Stimulated activated naive CD8-positive, alpha-beta T cell treated with anti-CD3 and anti-CD28 coated beads, Interleukin-15, amount 100 ng/mL, for 72 hours (primary cell): ENCODE results near the gene ANGPTL8.

Experiments used
- ATAC-seq: fragments of 150-1000 bp; cut with Tn5 transposase; 2 replicates; pipeline ENCODE4 v1.10.0; 2021; ENCODE audit warnings: mild to moderate bottlenecking, moderate library complexity
- DNase-seq, 2 donors: peaks; one replicate each; pipeline ENCODE4 v3.0.0; 2021 to 2022
- H3K27ac Mint-ChIP-seq, 2 donors: one replicate each; pipeline ENCODE4 v1.8.0; 2022; ENCODE audit warnings: mild to moderate bottlenecking in 2 of 2, mixed read lengths in 2 of 2, moderate library complexity in 2 of 2
- H3K27me3 Mint-ChIP-seq: one replicate; pipeline ENCODE4 v1.8.0; 2022; ENCODE audit warnings: mixed read lengths
- H3K4me1 Mint-ChIP-seq: one replicate; pipeline ENCODE4 v1.8.0; 2022; ENCODE audit warnings: mild to moderate bottlenecking, mixed read lengths
- H3K4me3 Mint-ChIP-seq, 2 donors: one replicate each; pipeline ENCODE4 v1.8.0; 2022; ENCODE audit warnings: mild to moderate bottlenecking in 2 of 2, mixed read lengths in 2 of 2, moderate library complexity in 1 of 2
- H3K9me3 Mint-ChIP-seq, 2 donors: one replicate each; pipeline ENCODE4 v1.8.0; 2022; ENCODE audit warnings: mixed read lengths in 2 of 2

Gene ANGPTL8

GRCh38 chr19:11239377-11240000 lies at the start of gene ANGPTL8:
Gene ANGPTL8, plus strand, starts transcription at chr19:11239619. Its CDS starts 19 bp downstream, at chr19:11239638.
- Mint-ChIP-seq H3K27me3 (peaks cover 33% of the 10 kb centered on the region), H3K9me3 (peaks cover 0 to 14% of the 10 kb centered on the region in 2 donors), H3K27ac (no peak within 1 kb of the TSS), H3K4me1 (peaks cover 11% of the 10 kb centered on the region), H3K4me3 (no peak within 1 kb of the TSS)
- ATAC-seq = no peak
- DNase-seq = no peak

GRCh38 chr19:11190501-11190900 lies 48.9 kb upstream of the ANGPTL8 start:
- no peaks in the 10 kb centered on the region for H3K9me3 Mint-ChIP-seq
- H3K27ac Mint-ChIP-seq = no peak overlapping the region
- peaks cover 8% of the 10 kb centered on the region for H3K4me1 Mint-ChIP-seq
- DNase-seq = no peak
- peaks cover 5% of the 10 kb centered on the region for H3K27me3 Mint-ChIP-seq
- no peak for ATAC-seq
- H3K4me3 Mint-ChIP-seq = no peak overlapping the region

GRCh38 chr19:11191273-11191755 lies 48.1 kb upstream of the ANGPTL8 start:
- Mint-ChIP-seq H3K9me3 (no peaks in the 10 kb centered on the region), H3K27ac (no peak overlapping the region), H3K27me3 (peaks cover 13% of the 10 kb centered on the region), H3K4me1 (peaks cover 13% of the 10 kb centered on the region), H3K4me3 (no peak overlapping the region)
- ATAC-seq (no peak), DNase-seq (no peak)

- no peak for DNase-seq
- Mint-ChIP-seq H3K4me1 (peaks cover 19% of the 10 kb centered on the region), H3K27ac (no peak overlapping the region), H3K27me3 (peaks cover 19% of the 10 kb centered on the region), H3K9me3 (no peaks in the 10 kb centered on the region), H3K4me3 (no peak overlapping the region)
- no peak for ATAC-seq
Measured at GRCh38 chr19:11191934-11192333, 47.5 kb upstream of the ANGPTL8 start.

- H3K4me3 Mint-ChIP-seq = no peak overlapping the region
- H3K27ac Mint-ChIP-seq = no peak overlapping the region
- DNase-seq = no peak
- no peaks in the 10 kb centered on the region for H3K9me3 Mint-ChIP-seq
- no peak for ATAC-seq
- peaks cover 23% of the 10 kb centered on the region for H3K27me3 Mint-ChIP-seq
- peaks cover 23% of the 10 kb centered on the region for H3K4me1 Mint-ChIP-seq
Measured at GRCh38 chr19:11192957-11193939, 46.2 kb upstream of the ANGPTL8 start.

GRCh38 chr19:11194173-11194572 lies 45.2 kb upstream of the ANGPTL8 start:
- H3K9me3 Mint-ChIP-seq = no peaks in the 10 kb centered on the region
- peaks cover 23% of the 10 kb centered on the region for H3K27me3 Mint-ChIP-seq
- H3K27ac Mint-ChIP-seq = no peak overlapping the region
- DNase-seq (no peak), ATAC-seq (no peak)
- H3K4me3 Mint-ChIP-seq = no peak overlapping the region
- H3K4me1 Mint-ChIP-seq = peaks cover 23% of the 10 kb centered on the region

- Mint-ChIP-seq H3K4me1 (peaks cover 23% of the 10 kb centered on the region), H3K4me3 (no peak overlapping the region), H3K9me3 (no peaks in the 10 kb centered on the region), H3K27me3 (peaks cover 23% of the 10 kb centered on the region), H3K27ac (no peak overlapping the region)
- ATAC-seq = no peak
- no peak for DNase-seq
Measured at GRCh38 chr19:11194656-11195558, 44.5 kb upstream of the ANGPTL8 start.

- Mint-ChIP-seq H3K4me1 (peaks cover 23% of the 10 kb centered on the region), H3K27ac (no peak overlapping the region)
Measured at GRCh38 chr19:11195681-11196080, 43.7 kb upstream of the ANGPTL8 start.

GRCh38 chr19:11196406-11197287 lies 42.8 kb upstream of the ANGPTL8 start:
- Mint-ChIP-seq H3K27me3 (peaks cover 23% of the 10 kb centered on the region), H3K4me1 (peaks cover 23% of the 10 kb centered on the region), H3K9me3 (no peaks in the 10 kb centered on the region), H3K27ac (no peak overlapping the region), H3K4me3 (peak overlapping the region; percentile 73 to 79)
- DNase-seq = no peak
- peak; percentile 10 for ATAC-seq

More at GRCh38 chr19:11195681-11196080, 43.7 kb upstream of the ANGPTL8 start:
- Mint-ChIP-seq H3K27me3 (peaks cover 23% of the 10 kb centered on the region), H3K9me3 (no peaks in the 10 kb centered on the region), H3K4me3 (no peak overlapping the region)
- no peak for DNase-seq
- ATAC-seq = no peak

GRCh38 chr19:11197291-11198174 lies 41.9 kb upstream of the ANGPTL8 start, which contains the start of gene KANK2:
Gene KANK2, minus strand, starts transcription at chr19:11197545. Its CDS starts 3,034 bp downstream, at chr19:11194511.
- peaks cover 24% of the 10 kb centered on the region for H3K27me3 Mint-ChIP-seq
- H3K9me3 Mint-ChIP-seq = no peaks in the 10 kb centered on the region
- H3K4me1 Mint-ChIP-seq = peaks cover 23% of the 10 kb centered on the region
- H3K4me3 Mint-ChIP-seq = peak within 1 kb of the TSS; percentile 73 to 79
- no peak within 1 kb of the TSS for H3K27ac Mint-ChIP-seq
- DNase-seq (peak; percentile 73 to 84), ATAC-seq (peak; percentile 88)

- Mint-ChIP-seq H3K4me1 (peaks cover 23% of the 10 kb centered on the region), H3K27me3 (peaks cover 30% of the 10 kb centered on the region), H3K4me3 (peak overlapping the region; percentile 56 to 77), H3K9me3 (no peaks in the 10 kb centered on the region), H3K27ac (no peak overlapping the region)
- DNase-seq (no peak), ATAC-seq (no peak)
Measured at GRCh38 chr19:11198175-11198534, 41.3 kb upstream of the ANGPTL8 start.

GRCh38 chr19:11198769-11199424 lies 40.5 kb upstream of the ANGPTL8 start:
- no peak for ATAC-seq
- Mint-ChIP-seq H3K27ac (no peak overlapping the region), H3K4me3 (no peak overlapping the region), H3K4me1 (peaks cover 23% of the 10 kb centered on the region), H3K9me3 (no peaks in the 10 kb centered on the region), H3K27me3 (peaks cover 38% of the 10 kb centered on the region)
- DNase-seq = no peak

GRCh38 chr19:11199517-11199916 lies 39.9 kb upstream of the ANGPTL8 start:
- Mint-ChIP-seq H3K27ac (no peak overlapping the region), H3K9me3 (no peaks in the 10 kb centered on the region), H3K27me3 (peaks cover 44% of the 10 kb centered on the region), H3K4me3 (no peak overlapping the region), H3K4me1 (peaks cover 28% of the 10 kb centered on the region)
- no peak for DNase-seq
- no peak for ATAC-seq
